ENCODE results near the gene PTGES2. TPM values are rescaled to one million over a fixed set of nuclear protein-coding genes. Genes with fewer than 3 reads are reported as not detected.
"Not testable (repeated sequence)": the region's sequence is repeated elsewhere in the genome, so short reads cannot be mapped to it uniquely, and the experiment has no call there.

Gene PTGES2
- total RNA-seq, 1 donor from 2014 or later = 47.5 TPM

GRCh38 chr9:128113526-128114325 is 13.8 kb downstream of the PTGES2 start:
- Histone ChIP-seq H3K4me3 (ENCODE audit: low read length in 3 of 3) (no peak overlapping the region), H3K4me1 (ENCODE audit: control insufficient read depth in 3 of 3, insufficient read depth in 3 of 3, low read length in 3 of 3) (peaks cover 23 to 47% (median 39%) of the 10 kb centered on the region in 3 donors), H3K27ac (ENCODE audit: low read depth, low read length) (no peak overlapping the region), H3K9ac (ENCODE audit: low read depth in 1 of 3, low read length in 3 of 3) (no peak overlapping the region), H3K9me3 (ENCODE audit: control insufficient read depth in 3 of 3, low read length in 3 of 3) (no peaks in the 10 kb centered on the region), H3K36me3 (ENCODE audit: control insufficient read depth in 3 of 3, insufficient read depth in 3 of 3, low read length in 3 of 3) (peaks cover 2 to 9% (median 5%) of the 10 kb centered on the region in 3 donors), H3K27me3 (ENCODE audit: control insufficient read depth in 3 of 3, insufficient read depth in 3 of 3, low read length in 3 of 3) (no peaks in the 10 kb centered on the region)

- Histone ChIP-seq H3K36me3 (ENCODE audit: control insufficient read depth in 3 of 3, insufficient read depth in 3 of 3, low read length in 3 of 3) (peaks cover 13 to 25% (median 21%) of the 10 kb centered on the region in 3 donors), H3K4me1 (ENCODE audit: control insufficient read depth in 3 of 3, insufficient read depth in 3 of 3, low read length in 3 of 3) (peaks cover 37 to 57% (median 48%) of the 10 kb centered on the region in 3 donors), H3K27ac (ENCODE audit: low read depth, low read length) (peak overlapping the region; percentile 93)
- not testable (repeated sequence) for H3K9ac ChIP-seq (ENCODE audit: low read depth in 1 of 3, low read length in 3 of 3); H3K9me3 ChIP-seq (ENCODE audit: control insufficient read depth in 3 of 3, low read length in 3 of 3); H3K27me3 ChIP-seq (ENCODE audit: control insufficient read depth in 3 of 3, insufficient read depth in 3 of 3, low read length in 3 of 3); H3K4me3 ChIP-seq (ENCODE audit: low read length in 3 of 3)
Measured at GRCh38 chr9:128111726-128112125, 15.8 kb downstream of the PTGES2 start.

- H3K9me3 ChIP-seq (ENCODE audit: control insufficient read depth in 3 of 3, low read length in 3 of 3) = no peaks in the 10 kb centered on the region
- peaks cover 29 to 41% (median 38%) of the 10 kb centered on the region in 3 donors for H3K36me3 ChIP-seq (ENCODE audit: control insufficient read depth in 3 of 3, insufficient read depth in 3 of 3, low read length in 3 of 3)
- peak overlapping the region; percentile 93 for H3K27ac ChIP-seq (ENCODE audit: low read depth, low read length)
- H3K27me3 ChIP-seq (ENCODE audit: control insufficient read depth in 3 of 3, insufficient read depth in 3 of 3, low read length in 3 of 3) = no peaks in the 10 kb centered on the region
- H3K4me3 ChIP-seq (ENCODE audit: low read length in 3 of 3) = peak overlapping the region in 1 of 3 donors; percentile 1
- peaks cover 56 to 77% (median 71%) of the 10 kb centered on the region in 3 donors for H3K4me1 ChIP-seq (ENCODE audit: control insufficient read depth in 3 of 3, insufficient read depth in 3 of 3, low read length in 3 of 3)
- peak overlapping the region; percentile 63 to 69 (median 69) for H3K9ac ChIP-seq (ENCODE audit: low read depth in 1 of 3, low read length in 3 of 3)
Measured at GRCh38 chr9:128109050-128109709, 18.3 kb downstream of the PTGES2 start.

DNA sequence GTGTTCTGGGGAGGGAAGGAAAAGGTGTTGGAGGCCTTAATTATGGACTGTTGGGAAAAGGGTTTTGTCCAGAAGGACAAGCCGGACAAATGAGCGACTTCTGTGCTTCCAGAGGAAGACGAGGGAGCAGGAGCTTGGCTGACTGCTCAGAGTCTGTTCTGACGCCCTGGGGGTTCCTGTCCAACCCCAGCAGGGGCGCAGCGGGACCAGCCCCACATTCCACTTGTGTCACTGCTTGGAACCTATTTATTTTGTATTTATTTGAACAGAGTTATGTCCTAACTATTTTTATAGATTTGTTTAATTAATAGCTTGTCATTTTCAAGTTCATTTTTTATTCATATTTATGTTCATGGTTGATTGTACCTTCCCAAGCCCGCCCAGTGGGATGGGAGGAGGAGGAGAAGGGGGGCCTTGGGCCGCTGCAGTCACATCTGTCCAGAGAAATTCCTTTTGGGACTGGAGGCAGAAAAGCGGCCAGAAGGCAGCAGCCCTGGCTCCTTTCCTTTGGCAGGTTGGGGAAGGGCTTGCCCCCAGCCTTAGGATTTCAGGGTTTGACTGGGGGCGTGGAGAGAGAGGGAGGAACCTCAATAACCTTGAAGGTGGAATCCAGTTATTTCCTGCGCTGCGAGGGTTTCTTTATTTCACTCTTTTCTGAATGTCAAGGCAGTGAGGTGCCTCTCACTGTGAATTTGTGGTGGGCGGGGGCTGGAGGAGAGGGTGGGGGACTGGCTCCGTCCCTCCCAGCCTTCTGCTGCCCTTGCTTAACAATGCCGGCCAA is 19.1 kb downstream of the PTGES2 start:
- H3K9ac ChIP-seq (ENCODE audit: low read depth in 1 of 3, low read length in 3 of 3) = peak overlapping the region in 2 of 3 donors; percentile 56 to 84
- no peaks in the 10 kb centered on the region for H3K9me3 ChIP-seq (ENCODE audit: control insufficient read depth in 3 of 3, low read length in 3 of 3)
- H3K4me1 ChIP-seq (ENCODE audit: control insufficient read depth in 3 of 3, insufficient read depth in 3 of 3, low read length in 3 of 3) = peaks cover 63 to 84% (median 78%) of the 10 kb centered on the region in 3 donors
- no peaks in the 10 kb centered on the region for H3K27me3 ChIP-seq (ENCODE audit: control insufficient read depth in 3 of 3, insufficient read depth in 3 of 3, low read length in 3 of 3)
- H3K4me3 ChIP-seq (ENCODE audit: low read length in 3 of 3) = peak overlapping the region in 1 of 3 donors; percentile 54
- H3K36me3 ChIP-seq (ENCODE audit: control insufficient read depth in 3 of 3, insufficient read depth in 3 of 3, low read length in 3 of 3) = peaks cover 33 to 44% (median 39%) of the 10 kb centered on the region in 3 donors
- H3K27ac ChIP-seq (ENCODE audit: low read depth, low read length) = peak overlapping the region; percentile 93

GRCh38 chr9:128107468-128108268 is 19.9 kb downstream of the PTGES2 start:
- Histone ChIP-seq H3K27ac (ENCODE audit: low read depth, low read length) (peak overlapping the region; percentile 93), H3K36me3 (ENCODE audit: control insufficient read depth in 3 of 3, insufficient read depth in 3 of 3, low read length in 3 of 3) (peaks cover 37 to 50% (median 41%) of the 10 kb centered on the region in 3 donors), H3K4me3 (ENCODE audit: low read length in 3 of 3) (peak overlapping the region in 2 of 3 donors; percentile 20 to 54), H3K4me1 (ENCODE audit: control insufficient read depth in 3 of 3, insufficient read depth in 3 of 3, low read length in 3 of 3) (peaks cover 69 to 86% (median 81%) of the 10 kb centered on the region in 3 donors), H3K27me3 (ENCODE audit: control insufficient read depth in 3 of 3, insufficient read depth in 3 of 3, low read length in 3 of 3) (no peaks in the 10 kb centered on the region), H3K9ac (ENCODE audit: low read depth in 1 of 3, low read length in 3 of 3) (peak overlapping the region; percentile 20 to 84 (median 59)), H3K9me3 (ENCODE audit: control insufficient read depth in 3 of 3, low read length in 3 of 3) (no peaks in the 10 kb centered on the region)

DNA sequence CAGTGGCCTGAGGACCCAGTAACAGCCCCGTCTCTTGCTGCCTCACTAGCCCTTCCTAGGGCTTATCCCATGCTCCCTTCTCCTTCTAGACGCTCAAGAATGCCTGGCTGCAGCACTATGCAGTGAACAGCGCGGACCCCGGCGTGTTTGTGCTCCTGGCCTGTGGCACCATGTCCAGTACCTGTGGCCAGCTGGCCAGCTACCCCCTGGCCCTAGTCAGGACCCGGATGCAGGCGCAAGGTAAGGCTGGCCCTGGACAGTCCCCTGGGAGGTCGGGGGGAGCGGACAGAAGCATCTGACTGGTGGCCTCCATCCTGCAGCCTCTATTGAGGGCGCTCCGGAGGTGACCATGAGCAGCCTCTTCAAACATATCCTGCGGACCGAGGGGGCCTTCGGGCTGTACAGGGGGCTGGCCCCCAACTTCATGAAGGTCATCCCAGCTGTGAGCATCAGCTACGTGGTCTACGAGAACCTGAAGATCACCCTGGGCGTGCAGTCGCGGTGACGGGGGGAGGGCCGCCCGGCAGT is 20.5 kb downstream of the PTGES2 start:
- Histone ChIP-seq H3K27me3 (ENCODE audit: control insufficient read depth in 3 of 3, insufficient read depth in 3 of 3, low read length in 3 of 3) (no peaks in the 10 kb centered on the region), H3K4me1 (ENCODE audit: control insufficient read depth in 3 of 3, insufficient read depth in 3 of 3, low read length in 3 of 3) (peaks cover 76 to 91% (median 88%) of the 10 kb centered on the region in 3 donors), H3K4me3 (ENCODE audit: low read length in 3 of 3) (peak overlapping the region; percentile 31 to 49 (median 32)), H3K27ac (ENCODE audit: low read depth, low read length) (peak overlapping the region; percentile 93), H3K9me3 (ENCODE audit: control insufficient read depth in 3 of 3, low read length in 3 of 3) (no peaks in the 10 kb centered on the region), H3K36me3 (ENCODE audit: control insufficient read depth in 3 of 3, insufficient read depth in 3 of 3, low read length in 3 of 3) (peaks cover 43 to 57% (median 48%) of the 10 kb centered on the region in 3 donors), H3K9ac (ENCODE audit: low read depth in 1 of 3, low read length in 3 of 3) (peak overlapping the region; percentile 59 to 84 (median 68))

- peaks cover 81 to 90% (median 90%) of the 10 kb centered on the region in 3 donors for H3K4me1 ChIP-seq (ENCODE audit: control insufficient read depth in 3 of 3, insufficient read depth in 3 of 3, low read length in 3 of 3)
Measured at GRCh38 chr9:128106181-128106939, 21.2 kb downstream of the PTGES2 start.

GRCh38 chr9:128105538-128106175 is 21.9 kb downstream of the PTGES2 start:
- peak overlapping the region; percentile 93 for H3K27ac ChIP-seq (ENCODE audit: low read depth, low read length)
- H3K9ac ChIP-seq (ENCODE audit: low read depth in 1 of 3, low read length in 3 of 3) = peak overlapping the region; percentile 59 to 84 (median 68)
- peaks cover 44 to 68% (median 61%) of the 10 kb centered on the region in 3 donors for H3K36me3 ChIP-seq (ENCODE audit: control insufficient read depth in 3 of 3, insufficient read depth in 3 of 3, low read length in 3 of 3)
- no peaks in the 10 kb centered on the region for H3K27me3 ChIP-seq (ENCODE audit: control insufficient read depth in 3 of 3, insufficient read depth in 3 of 3, low read length in 3 of 3)
- no peaks in the 10 kb centered on the region for H3K9me3 ChIP-seq (ENCODE audit: control insufficient read depth in 3 of 3, low read length in 3 of 3)
- H3K4me1 ChIP-seq (ENCODE audit: control insufficient read depth in 3 of 3, insufficient read depth in 3 of 3, low read length in 3 of 3) = peaks cover 83 to 93% (median 91%) of the 10 kb centered on the region in 3 donors
- peak overlapping the region in 1 of 3 donors; percentile 29 for H3K4me3 ChIP-seq (ENCODE audit: low read length in 3 of 3)

More at GRCh38 chr9:128106181-128106939, 21.2 kb downstream of the PTGES2 start:
- H3K9me3 ChIP-seq (ENCODE audit: control insufficient read depth in 3 of 3, low read length in 3 of 3) = no peaks in the 10 kb centered on the region
- H3K9ac ChIP-seq (ENCODE audit: low read depth in 1 of 3, low read length in 3 of 3) = peak overlapping the region; percentile 59 to 84 (median 68)
- H3K4me3 ChIP-seq (ENCODE audit: low read length in 3 of 3) = peak overlapping the region; percentile 31 to 49 (median 32)
- H3K36me3 ChIP-seq (ENCODE audit: control insufficient read depth in 3 of 3, insufficient read depth in 3 of 3, low read length in 3 of 3) = peaks cover 44 to 62% (median 54%) of the 10 kb centered on the region in 3 donors
- H3K27me3 ChIP-seq (ENCODE audit: control insufficient read depth in 3 of 3, insufficient read depth in 3 of 3, low read length in 3 of 3) = no peaks in the 10 kb centered on the region
- peak overlapping the region; percentile 93 for H3K27ac ChIP-seq (ENCODE audit: low read depth, low read length)

Data from skeletal muscle tissue (tissue), 4 donors.